Body of pancreas (tissue), 4 donors: ENCODE data around the gene ZNF581.

Experiments used
- POLR2A ChIP-seq, 3 donors: fragments of 450-650 bp; IDR thresholded peaks; one replicate each; pipeline ENCODE4 v1.6.1; 2016; ENCODE audit warnings: antibody characterized with exemption in 3 of 3, mild to moderate bottlenecking in 2 of 3
- TF ChIP-seq, protein P1 (sequence below), 7 experiments: fragments of 450-650 bp in 4 of 7; fragments of 200-600 bp in 3 of 7; sonication (generic) in 3 of 7; IDR thresholded peaks; one replicate each; pipeline ENCODE4 v1.5.1; 2016 to 2019; ENCODE audit warnings: antibody characterized with exemption in 7 of 7

DNA sequence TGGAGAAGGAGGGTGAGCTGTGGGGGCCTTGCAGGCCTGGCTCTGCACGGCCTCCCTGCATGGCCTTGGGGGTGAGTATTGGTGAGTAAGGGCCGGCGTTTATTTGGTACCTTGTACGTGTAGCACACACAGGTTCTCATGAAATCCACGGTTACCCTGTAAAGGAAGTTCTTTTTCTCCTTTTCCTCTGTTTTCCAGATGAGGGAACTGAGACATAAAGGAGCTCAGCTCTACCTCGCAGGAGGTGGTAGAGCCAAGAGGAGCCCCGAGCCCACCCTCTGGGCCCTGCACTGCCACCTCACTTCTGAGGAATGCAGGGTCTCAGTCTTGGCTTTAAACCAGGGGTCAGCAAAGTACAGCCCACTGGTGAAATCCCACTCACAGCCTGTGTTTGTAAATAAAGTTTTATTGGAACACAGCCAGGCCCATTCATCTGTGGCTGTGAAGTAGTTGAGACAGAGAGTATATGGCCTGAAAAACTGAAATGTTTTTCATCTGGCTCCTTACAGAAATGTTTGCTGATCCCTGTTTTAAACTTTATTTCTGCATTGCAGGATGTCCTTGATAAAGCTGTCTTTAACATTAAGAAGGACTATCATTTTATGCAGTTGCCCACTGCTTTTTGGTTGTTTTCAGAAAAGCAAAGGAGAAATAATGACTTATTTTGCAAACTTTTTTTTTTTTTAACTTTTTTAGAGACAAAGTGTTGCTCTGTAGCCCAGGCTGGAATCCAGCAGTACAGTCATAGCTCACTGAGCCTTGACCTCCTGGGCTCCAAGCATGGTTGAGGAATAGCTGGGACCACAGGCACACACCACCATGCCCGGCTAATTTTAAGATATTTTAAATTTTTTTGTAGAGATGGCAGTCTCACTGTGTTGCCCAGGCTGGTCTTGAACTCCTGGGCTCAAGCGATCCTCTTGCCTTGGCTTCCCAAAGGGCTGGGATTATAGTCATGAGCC is 38.0 kb downstream of the ZNF581 start:
- TF ChIP-seq POLR2A (IDR thresholded peaks at IDR 0.05) = no peak
- TF ChIP-seq, protein P1, sequence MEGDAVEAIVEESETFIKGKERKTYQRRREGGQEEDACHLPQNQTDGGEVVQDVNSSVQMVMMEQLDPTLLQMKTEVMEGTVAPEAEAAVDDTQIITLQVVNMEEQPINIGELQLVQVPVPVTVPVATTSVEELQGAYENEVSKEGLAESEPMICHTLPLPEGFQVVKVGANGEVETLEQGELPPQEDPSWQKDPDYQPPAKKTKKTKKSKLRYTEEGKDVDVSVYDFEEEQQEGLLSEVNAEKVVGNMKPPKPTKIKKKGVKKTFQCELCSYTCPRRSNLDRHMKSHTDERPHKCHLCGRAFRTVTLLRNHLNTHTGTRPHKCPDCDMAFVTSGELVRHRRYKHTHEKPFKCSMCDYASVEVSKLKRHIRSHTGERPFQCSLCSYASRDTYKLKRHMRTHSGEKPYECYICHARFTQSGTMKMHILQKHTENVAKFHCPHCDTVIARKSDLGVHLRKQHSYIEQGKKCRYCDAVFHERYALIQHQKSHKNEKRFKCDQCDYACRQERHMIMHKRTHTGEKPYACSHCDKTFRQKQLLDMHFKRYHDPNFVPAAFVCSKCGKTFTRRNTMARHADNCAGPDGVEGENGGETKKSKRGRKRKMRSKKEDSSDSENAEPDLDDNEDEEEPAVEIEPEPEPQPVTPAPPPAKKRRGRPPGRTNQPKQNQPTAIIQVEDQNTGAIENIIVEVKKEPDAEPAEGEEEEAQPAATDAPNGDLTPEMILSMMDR (IDR thresholded peaks at IDR 0.05) = no peak
